ENCODE measurements around the gene SMAD7.

SMAD7 gene

DNA sequence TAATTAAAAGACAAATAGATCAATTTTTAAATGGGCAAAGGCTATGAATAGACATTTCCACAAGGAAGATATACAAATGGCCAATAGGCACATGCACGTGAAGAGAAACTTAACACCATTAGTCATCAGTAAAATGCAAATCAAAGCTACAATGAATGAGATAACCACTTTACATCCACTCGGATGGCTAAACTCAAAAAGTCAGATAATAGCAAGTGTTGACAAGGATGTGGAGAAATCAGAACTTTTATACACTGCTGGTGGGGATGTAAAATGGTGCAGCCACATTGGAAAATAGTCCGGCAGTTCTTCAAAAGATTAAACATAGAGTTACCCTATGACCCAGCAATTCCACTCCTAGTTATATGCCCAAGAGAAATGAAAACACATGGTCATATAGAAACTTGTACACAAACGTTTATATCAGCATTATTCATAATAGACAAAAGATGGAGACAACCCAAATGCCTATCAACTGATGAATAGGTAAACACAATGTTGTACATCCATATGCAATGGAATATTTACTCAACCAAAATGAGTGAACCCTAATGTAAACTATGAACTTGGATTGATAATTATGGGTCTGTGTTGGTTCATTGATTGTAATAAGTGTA is 51.1 kb downstream of the SMAD7 start:
- TF ChIP-seq, protein P1, sequence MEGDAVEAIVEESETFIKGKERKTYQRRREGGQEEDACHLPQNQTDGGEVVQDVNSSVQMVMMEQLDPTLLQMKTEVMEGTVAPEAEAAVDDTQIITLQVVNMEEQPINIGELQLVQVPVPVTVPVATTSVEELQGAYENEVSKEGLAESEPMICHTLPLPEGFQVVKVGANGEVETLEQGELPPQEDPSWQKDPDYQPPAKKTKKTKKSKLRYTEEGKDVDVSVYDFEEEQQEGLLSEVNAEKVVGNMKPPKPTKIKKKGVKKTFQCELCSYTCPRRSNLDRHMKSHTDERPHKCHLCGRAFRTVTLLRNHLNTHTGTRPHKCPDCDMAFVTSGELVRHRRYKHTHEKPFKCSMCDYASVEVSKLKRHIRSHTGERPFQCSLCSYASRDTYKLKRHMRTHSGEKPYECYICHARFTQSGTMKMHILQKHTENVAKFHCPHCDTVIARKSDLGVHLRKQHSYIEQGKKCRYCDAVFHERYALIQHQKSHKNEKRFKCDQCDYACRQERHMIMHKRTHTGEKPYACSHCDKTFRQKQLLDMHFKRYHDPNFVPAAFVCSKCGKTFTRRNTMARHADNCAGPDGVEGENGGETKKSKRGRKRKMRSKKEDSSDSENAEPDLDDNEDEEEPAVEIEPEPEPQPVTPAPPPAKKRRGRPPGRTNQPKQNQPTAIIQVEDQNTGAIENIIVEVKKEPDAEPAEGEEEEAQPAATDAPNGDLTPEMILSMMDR (IDR thresholded peaks at IDR 0.05): no peak

DNA sequence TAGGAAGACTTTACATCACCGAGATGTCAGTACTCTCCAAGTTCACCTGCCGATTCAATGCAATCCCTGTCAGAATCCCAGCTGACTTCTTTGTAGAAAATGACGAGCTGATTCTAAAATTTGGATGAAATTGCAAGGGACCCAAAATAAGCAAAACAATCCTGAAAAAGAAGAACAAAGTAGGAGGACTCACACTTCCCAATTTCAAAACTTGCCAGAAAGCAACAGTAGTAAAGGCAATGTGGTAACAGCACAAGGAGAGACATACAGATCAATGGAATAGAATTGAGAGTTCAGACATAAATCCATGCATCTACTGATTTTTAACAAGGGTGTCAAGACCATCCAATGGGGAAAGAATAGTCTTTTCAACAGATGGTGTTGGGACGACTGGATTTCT is 52.2 kb downstream of the SMAD7 start:
- TF ChIP-seq, protein P1 (IDR thresholded peaks at IDR 0.05): no peak

DNA sequence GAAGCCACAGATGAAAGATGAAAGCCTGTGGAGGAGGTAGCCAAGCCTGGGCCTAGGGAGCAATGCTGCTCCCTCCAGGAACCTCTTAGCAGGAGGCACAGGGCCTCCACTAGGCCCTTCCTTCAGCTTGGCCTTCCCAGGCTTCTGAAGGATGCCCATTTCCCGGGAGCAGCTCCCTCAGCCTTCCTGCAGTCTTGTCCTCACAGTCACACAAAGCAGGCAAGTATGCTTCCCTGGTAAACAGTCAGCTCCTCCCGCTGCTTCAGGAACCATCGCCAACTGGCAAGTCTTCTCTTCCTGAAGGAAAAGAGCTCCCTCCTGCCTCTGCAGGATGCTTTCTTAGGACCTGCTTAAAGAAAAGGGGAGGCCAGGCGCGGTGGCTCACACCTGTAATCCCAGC is 53.2 kb downstream of the SMAD7 start:
- TF ChIP-seq, protein P1 (IDR thresholded peaks at IDR 0.05): no peak

DNA sequence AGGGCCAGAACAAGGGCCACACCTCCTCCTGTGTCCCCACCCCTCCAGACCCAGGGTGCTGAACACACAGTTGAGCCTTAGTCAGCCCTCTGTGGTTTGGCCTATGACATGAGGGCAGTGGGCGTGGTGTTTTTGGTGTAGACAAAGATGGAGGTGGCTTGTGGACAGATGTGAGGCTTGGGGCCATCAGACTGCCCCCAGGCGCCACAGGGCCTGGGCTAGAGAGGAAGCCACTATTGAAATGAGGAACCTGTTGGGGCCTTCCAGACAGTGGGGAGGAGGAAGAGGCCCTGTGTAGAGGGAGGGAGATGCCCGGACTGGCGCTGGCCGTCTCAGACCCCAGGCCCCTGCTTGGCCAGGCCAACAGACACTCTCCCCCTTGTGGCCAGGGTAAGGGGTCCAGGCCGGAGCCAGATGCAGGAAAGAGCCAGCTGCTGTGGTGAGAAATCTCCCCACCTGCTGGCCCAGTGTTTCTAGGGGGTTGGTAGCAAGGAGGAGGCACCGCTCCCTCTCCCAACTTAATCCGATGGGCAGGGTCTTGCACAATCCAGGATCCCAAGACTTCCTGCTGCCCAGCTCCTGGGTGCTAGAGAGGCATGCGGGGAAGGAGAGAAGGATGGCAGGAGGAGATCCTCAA is 53.8 kb downstream of the SMAD7 start:
- TF ChIP-seq, protein P1 (IDR thresholded peaks at IDR 0.05): no peak

DNA sequence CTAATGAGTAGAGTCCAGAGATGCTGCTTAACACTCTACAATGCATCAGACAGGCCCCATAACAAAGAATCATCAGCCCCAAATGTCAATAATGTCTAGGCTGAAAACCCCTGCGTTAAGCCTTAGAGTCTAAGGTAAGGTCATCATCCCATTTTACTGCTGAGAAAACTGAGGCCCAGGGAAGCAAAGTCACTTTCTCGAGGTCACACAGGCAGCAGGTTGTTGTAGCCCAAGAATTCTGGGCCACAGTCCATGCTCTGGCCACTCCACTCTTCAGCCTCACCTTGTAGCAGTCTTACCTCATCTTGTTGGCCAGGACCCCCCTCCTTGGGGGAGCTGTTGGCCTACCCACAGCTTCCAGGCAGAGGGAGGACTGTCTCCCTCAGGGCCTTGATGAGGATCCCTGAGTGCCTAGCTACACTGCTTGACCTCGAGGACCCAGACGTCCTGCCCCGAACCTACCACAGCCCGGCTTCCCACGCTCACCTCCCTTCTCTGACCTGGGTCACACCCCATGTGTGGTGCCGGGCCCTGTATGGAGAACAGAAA is 54.4 kb downstream of the SMAD7 start:
- TF ChIP-seq, protein P1 (IDR thresholded peaks at IDR 0.05): no peak

DNA sequence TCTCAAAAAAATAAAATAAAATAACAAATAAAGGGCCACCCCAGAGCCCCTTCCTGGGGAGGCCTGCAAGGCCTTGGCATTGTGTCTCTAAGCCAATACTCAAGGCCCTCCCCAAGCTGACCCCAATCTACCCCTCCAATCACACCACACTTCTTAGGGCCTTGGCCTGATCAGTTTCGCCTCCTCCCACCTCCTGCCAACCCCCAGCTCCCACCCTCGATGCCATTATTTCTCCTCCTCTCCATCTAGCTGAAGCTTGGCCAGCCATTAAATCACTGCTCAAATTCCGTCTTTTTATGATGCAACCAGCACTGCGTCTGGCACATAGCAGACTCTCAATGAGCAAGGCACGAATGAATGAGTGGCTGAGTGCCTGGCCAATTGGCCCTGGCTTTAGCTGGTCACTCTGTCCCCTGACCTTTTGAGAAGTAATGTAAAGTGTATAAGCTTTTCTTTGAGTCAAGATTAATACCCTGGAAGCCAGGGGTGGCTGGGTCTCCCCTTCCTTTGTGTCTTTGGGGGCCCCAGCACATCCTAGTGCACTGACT is 55.9 kb downstream of the SMAD7 start:
- TF ChIP-seq, protein P1 (IDR thresholded peaks at IDR 0.05): no peak

DNA sequence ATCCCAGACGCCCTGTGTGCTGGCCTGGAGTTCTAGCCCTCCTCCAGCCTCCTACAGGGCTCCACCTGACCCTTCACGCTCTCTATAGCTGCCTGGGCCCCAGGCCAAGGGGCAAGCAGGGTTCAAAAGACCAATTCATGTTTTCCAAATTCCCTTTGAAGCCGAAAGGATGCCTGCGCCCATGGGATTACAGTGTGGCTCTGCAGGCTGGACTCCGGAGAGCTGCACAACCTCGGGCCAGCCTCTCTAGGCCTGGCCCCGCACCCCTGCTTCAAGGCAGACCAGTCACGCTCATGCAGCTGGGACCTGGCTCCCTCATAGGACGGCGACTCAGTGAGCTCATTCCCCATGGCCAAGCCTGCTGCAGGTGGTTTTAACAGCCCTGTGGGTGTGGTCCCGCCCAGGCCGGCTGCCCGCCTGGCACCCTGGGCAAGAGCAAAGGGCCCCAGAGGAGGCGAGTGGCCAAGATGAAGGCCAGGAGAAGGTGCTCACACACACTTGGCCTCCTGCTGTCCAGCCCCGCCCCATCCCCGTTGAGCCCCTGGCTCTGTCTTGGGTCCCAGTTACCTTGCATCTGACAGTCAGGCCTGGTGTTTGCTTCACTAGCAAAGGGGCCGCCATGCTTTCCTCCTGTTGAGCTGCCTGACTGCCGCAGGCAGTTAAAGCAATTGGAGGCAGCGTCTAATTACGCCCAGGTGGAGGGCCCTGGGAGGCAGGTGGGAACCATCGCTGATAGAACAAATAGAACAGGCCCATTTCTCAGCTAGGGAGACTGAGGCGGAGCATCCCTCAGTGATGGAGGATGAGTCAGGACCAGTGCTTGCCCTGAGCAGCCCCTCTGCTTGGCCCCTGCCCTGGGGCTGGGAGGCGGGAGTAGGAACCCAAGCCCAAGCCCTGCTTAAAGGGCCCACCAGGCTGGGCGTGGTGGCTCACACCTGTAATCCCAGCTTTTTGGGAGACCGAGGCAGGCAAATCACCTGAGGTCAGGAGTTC is 56.9 kb downstream of the SMAD7 start:
- TF ChIP-seq, protein P1 (IDR thresholded peaks at IDR 0.05): no peak
